HG03196 (cell line): ENCODE data around the gene ATP5F1D.

ENCODE experiments used
- ATAC-seq: cut with Tn5 transposase; IDR thresholded peaks from one replicate; pipeline ENCODE4 v1.9.1; 2021; ENCODE audit not compliant: unreplicated experiment

ATP5F1D gene

DNA sequence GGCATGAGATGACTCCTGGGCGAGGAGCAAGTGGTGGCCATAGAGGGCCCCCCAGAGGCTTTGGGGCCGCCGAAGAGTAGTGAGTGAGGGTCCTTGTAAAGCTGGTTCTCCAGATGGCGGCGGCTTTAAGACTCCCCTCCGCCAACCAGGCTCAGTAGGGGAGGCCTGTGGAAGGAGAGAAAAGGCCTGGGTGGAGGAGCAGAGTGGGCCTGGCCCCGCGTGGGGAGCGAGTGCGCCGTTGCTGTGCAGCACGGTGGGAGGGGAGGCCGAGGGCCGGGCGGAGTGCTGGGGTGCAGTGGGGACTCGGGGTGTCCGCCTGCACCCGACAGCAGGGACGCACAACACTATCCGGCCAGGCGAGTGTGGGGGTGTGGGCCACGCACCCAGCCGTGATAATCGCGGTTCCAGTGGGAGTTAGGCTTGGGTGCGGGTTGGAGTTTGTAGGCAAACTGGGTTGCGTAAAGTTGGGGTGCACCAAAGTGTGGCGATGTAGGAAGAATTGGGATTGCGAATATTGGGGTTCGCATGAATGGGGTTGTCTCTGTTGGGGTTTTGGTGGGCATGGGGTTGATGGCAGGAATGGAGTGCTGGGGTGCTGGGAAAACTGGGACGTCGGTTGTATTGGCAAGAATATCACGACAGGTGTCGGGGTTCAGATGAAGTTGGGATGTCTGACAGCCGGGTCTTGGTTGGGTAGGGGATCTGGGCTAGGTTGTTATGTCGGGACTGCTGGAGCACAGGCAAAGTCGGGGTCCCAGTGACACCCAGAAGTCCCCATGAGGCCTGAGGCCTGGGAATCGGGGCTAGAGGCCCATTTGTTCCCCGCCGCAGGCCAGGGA, 26.9 kb downstream of the ATP5F1D start:
- no peak for ATAC-seq

DNA sequence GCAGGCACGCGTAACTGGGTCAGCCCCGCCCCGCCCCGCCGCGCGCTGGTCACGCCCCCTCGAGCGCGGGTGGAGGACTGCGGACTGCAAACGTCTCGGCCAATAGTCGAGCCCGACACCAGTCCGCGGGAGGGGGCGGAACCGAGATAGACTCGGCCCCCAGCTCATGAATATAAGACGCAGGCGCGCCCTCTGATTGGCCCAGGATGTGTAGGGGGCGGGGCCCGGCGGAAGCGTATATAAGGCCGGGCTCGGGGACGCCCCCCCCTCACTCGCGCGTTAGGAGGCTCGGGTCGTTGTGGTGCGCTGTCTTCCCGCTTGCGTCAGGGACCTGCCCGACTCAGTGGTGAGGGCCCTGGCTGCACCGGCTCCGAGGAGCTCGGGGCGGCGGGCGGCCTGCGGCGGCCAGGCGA, 27.5 kb downstream of the ATP5F1D start, which contains the start of gene CIRBP:
CIRBP (plus strand) TSS at position 268 of the 413 bp plus-strand sequence. CDS start 1,602 bp downstream, outside the sequence.
- peak; percentile 50 for ATAC-seq

DNA sequence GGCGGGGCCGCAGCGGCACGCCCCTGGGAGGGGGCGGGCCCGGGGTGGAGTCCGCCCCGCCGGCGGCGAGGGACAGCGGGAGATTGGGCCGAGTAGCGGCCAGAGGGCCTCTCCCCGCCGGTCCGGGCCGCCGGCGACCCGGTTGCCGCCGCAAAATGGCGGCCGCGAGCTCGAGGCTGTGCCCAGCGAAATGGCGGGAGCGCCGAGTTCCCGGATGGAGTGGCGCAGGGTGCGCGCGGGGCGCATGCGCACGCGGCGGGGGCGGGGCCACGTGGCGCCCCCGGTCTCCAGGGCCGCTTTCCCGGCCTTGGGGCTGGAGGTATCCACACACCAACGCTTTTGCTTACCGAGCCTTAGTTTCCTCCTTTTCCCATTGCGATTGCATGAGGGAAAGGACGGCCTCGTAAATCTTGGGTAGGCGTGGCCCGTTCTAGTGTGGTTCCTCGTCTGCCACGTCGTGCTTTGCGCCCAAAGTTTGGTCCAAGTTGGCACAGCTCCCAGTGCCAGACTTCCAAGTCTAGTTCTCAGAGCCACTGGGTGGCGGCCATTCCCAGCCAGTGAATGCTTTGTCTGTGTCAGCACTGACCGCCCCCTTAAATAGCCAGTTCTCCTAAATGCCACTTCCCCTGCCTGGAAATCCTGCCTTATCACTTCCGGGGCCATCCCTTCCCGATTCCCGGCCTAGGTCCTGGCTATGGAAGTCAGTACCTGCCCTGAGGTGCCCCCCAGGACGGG, 28.1 kb downstream of the ATP5F1D start:
- peak; percentile 21 for ATAC-seq

DNA sequence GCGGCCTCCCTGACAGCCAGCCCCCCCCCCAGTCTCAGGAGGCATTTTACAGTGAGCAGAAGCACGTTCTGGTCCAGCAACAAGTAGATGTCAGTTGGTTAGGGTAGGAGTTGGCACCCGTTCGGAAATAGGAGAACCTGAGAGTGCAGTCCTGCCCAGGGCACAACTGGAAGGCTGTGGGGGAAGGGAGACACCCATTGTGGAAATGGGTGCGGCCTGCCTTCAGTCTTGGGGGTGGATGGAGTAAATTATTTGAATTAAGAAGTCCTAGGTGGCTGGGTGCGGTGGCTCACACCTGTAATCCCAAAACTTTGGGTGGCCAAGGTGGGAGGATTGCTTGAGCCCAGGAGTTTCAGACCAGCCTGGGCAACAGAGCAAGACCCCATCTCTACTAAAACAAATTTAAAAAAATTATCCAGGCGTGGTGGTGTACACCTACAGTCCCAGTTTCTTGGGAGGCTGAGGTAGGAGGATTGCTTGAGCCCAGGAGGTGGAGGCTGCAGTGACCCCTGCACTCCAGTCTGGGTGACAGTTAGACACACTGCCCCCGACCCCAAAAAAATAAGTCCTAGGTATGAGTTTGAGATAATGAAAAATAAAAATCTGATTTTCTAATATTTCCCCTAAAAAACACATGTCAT, 28.8 kb downstream of the ATP5F1D start:
- ATAC-seq: no peak

DNA sequence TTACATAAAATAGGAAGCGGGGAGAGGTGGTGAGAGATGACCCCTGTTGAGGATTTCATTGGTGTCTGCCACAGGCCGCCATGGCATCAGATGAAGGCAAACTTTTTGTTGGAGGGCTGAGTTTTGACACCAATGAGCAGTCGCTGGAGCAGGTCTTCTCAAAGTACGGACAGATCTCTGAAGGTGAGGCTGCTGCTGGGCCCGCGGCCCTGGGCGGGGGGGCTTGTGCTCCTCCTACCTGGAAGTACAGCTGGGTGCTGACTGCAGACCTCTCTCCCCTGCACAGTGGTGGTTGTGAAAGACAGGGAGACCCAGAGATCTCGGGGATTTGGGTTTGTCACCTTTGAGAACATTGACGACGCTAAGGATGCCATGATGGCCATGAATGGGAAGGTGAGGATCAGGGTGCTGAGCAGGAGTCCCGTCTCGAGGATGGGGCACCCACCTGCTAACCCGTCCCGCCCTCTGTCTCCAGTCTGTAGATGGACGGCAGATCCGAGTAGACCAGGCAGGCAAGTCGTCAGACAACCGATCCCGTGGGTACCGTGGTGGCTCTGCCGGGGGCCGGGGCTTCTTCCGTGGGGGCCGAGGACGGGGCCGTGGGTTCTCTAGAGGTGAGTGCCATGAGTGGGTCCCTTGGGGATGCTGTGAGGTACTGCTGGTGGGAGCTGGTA, 29.4 kb downstream of the ATP5F1D start:
- no peak for ATAC-seq

DNA sequence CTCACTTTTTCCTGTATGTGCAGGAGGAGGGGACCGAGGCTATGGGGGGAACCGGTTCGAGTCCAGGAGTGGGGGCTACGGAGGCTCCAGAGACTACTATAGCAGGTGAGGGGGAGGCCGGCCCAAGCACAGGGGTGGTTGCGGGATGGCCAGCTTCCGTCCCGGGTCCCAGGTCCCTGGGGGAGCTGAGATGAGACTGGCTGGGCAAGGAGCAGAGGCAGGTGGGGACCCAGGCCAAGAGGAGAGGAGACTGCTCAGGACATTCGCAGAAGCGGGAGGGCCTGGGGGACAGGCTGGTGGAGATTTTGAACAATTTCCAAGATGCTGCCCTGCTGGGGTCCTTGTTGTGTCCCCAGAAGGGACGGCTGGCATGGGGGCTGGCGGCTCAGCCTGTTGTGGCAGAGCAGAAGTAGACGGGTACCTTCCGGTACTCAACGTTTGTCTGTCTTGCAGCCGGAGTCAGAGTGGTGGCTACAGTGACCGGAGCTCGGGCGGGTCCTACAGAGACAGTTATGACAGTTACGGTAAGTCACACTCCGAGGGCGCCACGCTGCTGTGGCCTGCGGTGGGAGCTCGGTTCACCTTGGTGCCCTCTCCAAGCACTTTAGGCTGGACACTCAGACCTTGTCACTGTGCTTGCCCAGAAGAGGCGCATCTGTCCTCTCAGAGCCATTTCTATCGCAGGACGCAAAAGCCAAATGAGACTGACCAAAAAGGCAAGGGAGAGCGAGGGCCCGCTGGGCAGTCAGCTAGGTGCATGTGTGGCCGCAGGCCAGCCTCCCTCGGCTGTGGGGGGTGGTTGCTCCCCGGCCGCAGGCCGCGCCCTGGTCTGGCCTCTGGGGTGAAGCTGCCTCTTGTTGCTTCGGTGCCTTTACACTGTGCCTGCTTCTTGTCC, 30.2 kb downstream of the ATP5F1D start:
- ATAC-seq: no peak

DNA sequence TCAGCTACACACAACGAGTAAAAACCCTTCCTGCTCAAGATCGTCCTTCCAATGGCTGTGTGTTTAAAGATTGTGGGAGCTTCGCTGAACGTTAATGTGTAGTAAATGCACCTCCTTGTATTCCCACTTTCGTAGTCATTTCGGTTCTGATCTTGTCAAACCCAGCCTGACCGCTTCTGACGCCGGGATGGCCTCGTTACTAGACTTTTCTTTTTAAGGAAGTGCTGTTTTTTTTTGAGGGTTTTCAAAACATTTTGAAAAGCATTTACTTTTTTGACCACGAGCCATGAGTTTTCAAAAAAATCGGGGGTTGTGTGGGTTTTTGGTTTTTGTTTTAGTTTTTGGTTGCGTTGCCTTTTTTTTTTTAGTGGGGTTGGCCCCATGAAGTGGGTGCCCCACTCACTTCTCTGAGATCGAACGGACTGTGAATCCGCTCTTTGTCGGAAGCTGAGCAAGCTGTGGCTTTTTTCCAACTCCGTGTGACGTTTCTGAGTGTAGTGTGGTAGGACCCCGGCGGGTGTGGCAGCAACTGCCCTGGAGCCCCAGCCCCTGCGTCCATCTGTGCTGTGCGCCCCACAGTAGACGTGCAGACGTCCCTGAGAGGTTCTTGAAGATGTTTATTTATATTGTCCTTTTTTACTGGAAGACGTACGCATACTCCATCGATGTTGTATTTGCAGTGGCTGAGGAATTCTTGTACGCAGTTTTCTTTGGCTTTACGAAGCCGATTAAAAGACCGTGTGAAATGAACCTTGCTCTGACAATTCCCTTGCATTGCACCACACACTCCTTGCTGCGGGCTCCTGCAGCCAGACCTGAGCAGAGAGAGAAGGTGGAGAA, 31.1 kb downstream of the ATP5F1D start:
- no peak for ATAC-seq

DNA sequence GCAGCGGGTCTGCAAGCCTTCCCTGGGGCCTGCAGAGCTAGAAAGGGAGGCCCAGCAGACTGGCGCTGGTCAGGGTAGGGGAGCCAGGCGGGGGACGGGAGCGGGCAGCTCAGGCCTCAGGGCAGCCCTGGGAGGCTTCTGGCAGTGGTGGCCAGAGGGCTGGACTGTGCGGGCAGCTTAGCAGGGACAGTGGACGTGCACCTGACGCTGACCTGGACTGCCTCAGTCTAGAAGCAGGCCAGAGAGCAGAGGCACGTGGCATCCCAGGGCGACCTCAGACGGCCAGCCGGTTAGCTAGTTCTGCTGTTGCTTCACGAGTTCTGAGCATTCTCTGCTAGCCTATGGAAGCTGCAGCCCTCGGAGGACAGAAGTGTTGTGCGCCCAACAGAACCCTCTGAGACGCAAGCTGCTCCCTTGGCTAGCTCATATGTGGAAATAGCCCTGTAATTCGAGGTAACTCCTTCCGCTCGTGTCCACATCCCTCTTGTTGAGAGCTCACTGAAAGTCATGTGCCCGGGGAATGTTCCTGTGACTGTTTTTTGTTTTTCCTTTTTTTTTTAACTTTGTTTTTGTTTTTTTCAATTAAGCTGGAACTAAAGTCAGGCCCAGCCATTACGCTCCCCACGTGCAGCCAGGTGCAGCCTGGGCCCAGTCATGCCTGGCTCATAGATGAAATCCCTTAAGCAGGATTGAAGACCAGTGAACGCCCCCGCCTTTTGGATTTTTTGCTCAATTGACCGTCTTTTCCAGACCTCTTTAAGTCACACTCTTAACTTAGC, 31.9 kb downstream of the ATP5F1D start:
- no peak for ATAC-seq

DNA sequence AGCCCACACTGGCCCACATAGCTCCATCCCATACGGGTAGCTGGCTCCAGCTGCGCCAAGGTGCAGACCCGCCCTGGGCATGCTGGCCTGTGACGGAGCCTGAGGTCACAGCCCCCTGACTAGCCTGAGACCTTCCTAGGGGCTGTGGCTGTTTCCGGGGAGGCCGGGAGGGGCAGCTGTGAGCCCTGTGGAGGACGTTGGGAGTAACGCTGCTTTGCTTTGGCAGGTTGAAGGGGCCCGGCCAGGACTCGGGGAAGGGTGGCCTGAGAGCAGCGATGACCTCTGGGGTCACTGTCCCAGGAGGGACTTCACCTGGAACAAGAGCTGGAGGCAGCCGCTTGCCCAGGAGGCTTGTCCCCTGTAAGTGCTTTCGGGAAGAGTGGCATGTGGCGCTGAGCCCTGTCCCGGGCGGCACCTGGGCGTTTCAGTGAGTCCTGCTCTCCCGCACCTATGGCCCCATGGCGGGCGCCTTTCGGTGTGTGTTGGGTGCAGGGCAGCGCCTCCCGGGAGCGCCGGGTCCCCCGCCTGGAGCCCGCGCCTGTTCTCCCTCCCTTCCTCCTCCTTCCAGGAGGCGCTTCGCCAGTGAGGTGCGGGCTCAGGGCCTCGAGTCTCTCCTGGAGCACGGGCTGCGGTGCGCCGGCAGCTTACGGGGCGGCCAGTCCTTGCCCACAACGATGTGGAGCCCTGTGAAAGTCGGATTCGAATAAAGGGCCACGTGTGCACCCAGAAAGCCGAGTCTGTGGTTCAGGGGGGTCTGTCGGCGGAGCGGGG, 32.7 kb downstream of the ATP5F1D start:
- ATAC-seq: no peak

DNA sequence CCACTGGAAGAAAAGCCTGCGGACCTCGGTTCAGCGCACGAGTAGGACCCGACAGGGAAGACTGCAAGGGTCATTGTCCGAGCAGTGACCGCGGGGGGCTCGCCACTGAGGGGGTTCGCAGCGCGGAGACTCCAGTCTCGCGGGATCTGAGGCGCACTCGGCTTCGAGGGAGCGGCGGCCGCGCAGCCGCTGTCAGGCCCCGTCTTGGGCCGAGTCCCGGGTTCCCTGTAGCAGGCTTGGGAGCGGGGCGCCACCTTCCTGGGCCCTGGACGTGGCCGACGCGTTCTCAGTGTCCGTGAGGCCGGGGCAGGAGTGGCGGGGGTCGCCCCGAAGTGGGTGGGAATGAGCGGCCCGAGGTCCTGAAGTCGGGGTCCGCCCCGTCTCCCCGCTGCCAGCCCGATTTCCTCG, 33.3 kb downstream of the ATP5F1D start:
- ATAC-seq: no peak

DNA sequence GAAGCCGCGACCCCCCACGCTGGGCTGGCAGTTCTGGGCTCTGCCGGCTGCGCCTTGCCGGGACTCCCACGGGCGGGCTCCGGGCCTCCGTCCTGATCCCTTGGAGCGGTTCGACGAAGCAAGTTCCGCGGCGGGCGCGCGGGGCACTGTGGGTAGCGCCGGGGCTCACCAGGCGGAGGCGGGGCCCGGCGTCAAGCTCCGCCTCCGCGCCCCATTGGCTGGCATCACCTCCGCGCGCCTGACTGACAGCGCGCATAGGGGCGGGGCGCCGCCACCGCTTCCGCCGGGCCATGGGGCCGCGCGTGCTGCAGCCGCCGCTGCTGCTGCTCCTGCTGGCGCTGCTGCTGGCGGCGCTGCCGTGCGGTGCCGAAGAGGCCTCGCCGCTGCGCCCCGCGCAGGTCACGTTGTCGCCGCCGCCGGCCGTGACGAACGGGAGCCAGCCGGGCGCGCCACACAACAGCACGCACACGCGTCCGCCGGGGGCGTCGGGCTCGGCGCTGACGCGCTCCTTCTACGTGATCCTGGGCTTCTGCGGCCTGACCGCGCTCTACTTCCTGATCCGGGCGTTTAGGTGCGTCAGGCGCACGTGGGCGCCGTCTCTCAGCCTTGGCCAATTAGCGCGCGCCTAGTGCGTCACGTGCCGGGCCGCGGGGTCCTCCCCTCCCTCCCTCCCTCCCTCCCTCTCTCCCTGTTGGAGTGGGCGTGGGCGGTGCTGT, 33.9 kb downstream of the ATP5F1D start, which contains the start of gene FAM174C:
FAM174C (plus strand) TSS at position 271 of the 716 bp plus-strand sequence; CDS start at position 291, 20 bp downstream.
- peak; percentile 54 for ATAC-seq

DNA sequence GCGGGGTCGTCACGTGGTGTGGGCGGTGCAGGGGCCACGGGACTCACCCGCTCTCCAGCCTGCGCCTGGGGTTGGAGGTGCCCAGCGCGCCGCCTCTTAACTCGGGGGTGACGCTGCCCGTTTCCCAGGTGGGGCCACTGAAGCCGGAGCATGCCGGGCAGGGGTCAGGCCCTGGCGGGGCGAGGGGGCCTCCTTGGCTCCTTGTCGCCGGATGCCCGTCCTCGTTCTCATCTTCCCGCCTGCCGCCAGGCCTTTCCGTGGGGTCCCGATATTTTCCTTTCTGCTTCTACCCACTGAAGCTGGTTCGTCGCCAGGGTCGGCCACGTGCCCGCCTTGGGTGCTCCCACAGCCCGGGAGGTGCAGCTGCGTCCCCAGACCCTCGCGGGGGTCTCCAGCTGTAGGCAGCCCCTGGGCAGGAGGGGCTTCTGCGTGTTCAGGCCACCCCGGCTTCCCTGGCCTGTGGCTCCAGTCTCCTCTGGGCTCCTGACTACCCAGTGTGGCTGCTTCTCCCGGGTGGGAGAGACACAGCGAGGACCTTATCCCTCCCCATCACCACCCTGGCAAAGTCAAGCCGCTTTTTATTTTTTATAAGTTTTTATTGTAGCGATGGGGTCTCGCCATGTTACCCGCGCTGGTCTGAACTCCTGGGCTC, 34.6 kb downstream of the ATP5F1D start:
- ATAC-seq: no peak

DNA sequence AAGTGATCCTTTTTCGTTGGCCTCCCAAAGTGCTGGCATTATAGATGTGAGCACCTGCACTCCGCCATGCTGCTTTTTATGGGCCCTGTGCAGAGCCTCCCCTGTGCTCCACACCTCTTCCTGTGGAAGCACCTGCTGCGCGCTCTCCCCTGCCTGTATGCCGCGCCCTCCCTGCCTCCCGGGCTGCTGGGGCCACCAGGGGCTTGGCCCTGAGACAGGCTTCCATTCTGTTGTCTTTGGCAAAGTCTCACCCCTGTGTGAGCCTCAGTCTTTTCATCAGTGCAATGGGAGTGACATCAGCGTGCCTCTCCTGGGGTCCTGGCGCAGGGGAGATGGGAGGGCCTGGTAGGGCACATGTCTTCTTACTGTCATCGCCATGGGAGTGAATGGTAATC, 35.1 kb downstream of the ATP5F1D start:
- no peak for ATAC-seq

DNA sequence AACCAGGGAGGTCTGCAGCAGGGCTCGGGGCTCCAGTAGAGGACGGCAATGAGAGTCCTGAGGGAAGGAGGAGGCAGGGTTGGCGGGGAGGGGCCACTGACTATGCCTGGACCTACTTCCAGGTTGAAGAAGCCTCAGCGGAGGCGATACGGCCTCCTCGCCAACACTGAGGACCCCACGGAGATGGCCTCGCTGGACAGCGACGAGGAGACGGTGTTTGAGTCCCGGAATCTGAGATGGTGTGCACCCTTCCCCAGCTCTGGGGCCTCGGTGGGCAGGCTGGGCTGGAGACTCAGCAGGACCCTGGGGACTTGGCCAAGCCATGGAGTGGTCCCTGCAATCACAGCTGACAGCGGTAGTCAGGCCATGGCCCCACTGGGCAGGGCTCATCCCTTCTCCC, 35.5 kb downstream of the ATP5F1D start:
- ATAC-seq: no peak

DNA sequence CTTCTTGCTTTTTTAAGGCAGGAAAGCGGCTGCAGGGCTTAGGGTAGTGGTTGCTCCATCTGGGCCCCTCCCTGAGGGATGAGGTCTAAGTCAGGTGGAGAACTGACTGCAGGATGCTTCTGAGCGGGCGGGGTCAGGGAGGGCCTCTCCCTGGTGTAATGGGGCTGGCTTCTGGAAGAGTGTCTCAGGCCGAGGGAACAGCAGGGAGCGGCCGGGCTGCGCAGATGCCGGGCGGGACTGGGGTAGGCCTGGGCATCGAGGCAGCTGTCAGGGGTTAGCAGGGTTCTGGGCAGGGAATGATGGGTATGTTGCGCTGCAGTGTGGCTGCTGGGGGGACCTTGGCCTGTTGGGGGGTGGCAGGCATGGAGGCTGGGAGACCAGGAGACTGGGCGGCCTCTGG, 36.5 kb downstream of the ATP5F1D start:
- ATAC-seq: no peak
